IMR-90 (cell line): ENCODE measurements around the gene RPTOR. TPM values are rescaled to one million over a fixed set of nuclear protein-coding genes. Genes with fewer than 3 reads are reported as not detected.
A peak's percentile ranks its signal among the peaks of the same experiment; 100 is the strongest.

Source experiments
- ATAC-seq: fragments of 200-7000 bp; cut with Tn5 transposase; 2 replicates; pipeline ENCODE4 v1.9.1; 2020; ENCODE audit warnings: low read depth, mild to moderate bottlenecking, moderate library complexity
- BruUV-seq: library from RNA; stranded (reverse); fragments of 400-500 nt; replicated peaks from 2 replicates; lab custom pipeline; 2021; lab: Mats Ljungman, UMichigan
- CTCF ChIA-PET: fragments of 300-600 bp; formaldehyde crosslinking; extraction: SDS; loops from one replicate; lab custom pipeline; 2021; ENCODE audit warnings: antibody characterized with exemption; lab: Yijun Ruan, JAX
- POLR2A ChIA-PET: fragments of 300-600 bp; sonication (Branson Sonifier 250); formaldehyde crosslinking; loops from one replicate; lab custom pipeline; 2022; ENCODE audit warnings: antibody characterized with exemption; ENCODE audit not compliant: unreplicated experiment; lab: Charles Lee
- DNase-seq: peaks from one replicate; pipeline ENCODE4 v3.0.0; 2013
- H2AFZ ChIP-seq: replicated peaks from 2 replicates; pipeline ENCODE3; 2013; ENCODE audit warnings: low read length, mild to moderate bottlenecking; ENCODE audit not compliant: poor library complexity
- H2AK5ac ChIP-seq: 2 replicates; pipeline ENCODE4 v1.6.1; 2013; ENCODE audit warnings: low read depth, low read length, inconsistent platforms
- H2AK9ac ChIP-seq: replicated peaks from 2 replicates; pipeline ENCODE3; 2013; ENCODE audit warnings: mild to moderate bottlenecking, low read depth, low read length, moderate library complexity; ENCODE audit not compliant: poor library complexity
- H2BK120ac ChIP-seq: 2 replicates; pipeline ENCODE4 v1.6.1; 2013; ENCODE audit warnings: low read depth, low read length, inconsistent platforms
- H2BK15ac ChIP-seq: 3 replicates; pipeline ENCODE4 v1.6.1; 2013; ENCODE audit warnings: low read depth, low read length, inconsistent platforms
- H2BK20ac ChIP-seq: 2 replicates; pipeline ENCODE4 v1.6.1; 2013; ENCODE audit warnings: low read depth, mild to moderate bottlenecking, inconsistent platforms, low read length, moderate library complexity
- H2BK5ac ChIP-seq: 2 replicates; pipeline ENCODE4 v1.6.1; 2013; ENCODE audit warnings: mild to moderate bottlenecking, low read depth, low read length, inconsistent platforms; ENCODE audit not compliant: poor library complexity, severe bottlenecking
- H3K14ac ChIP-seq: replicated peaks from 2 replicates; pipeline ENCODE4 v1.6.1; 2013; ENCODE audit warnings: low read depth, low read length, inconsistent platforms
- H3K18ac ChIP-seq: 2 replicates; pipeline ENCODE4 v1.6.1; 2013; ENCODE audit warnings: low read depth, low read length, control low read depth
- H3K23ac ChIP-seq: 2 replicates; pipeline ENCODE4 v1.6.1; 2013; ENCODE audit warnings: low read depth, low read length, inconsistent platforms
- H3K27ac ChIP-seq: 2 replicates; pipeline ENCODE4 v1.5.1; 2013; ENCODE audit warnings: mild to moderate bottlenecking, control low read depth, low read length; ENCODE audit not compliant: insufficient read depth
- H3K27me3 ChIP-seq: 2 replicates; pipeline ENCODE4 v1.6.1; 2013; ENCODE audit warnings: low read length; ENCODE audit not compliant: control insufficient read depth, insufficient read depth
- H3K36me3 ChIP-seq: 2 replicates; pipeline ENCODE4 v1.6.1; 2013; ENCODE audit warnings: low read length, mixed read lengths; ENCODE audit not compliant: control insufficient read depth, insufficient read depth
- H3K4ac ChIP-seq: 2 replicates; pipeline ENCODE4 v1.6.1; 2013; ENCODE audit warnings: low read depth, low read length, inconsistent platforms
- H3K4me1 ChIP-seq: 2 replicates; pipeline ENCODE4 v1.6.1; 2013; ENCODE audit warnings: low read length, mixed read lengths; ENCODE audit not compliant: control insufficient read depth, insufficient read depth
- H3K4me2 ChIP-seq: 2 replicates; pipeline ENCODE4 v1.6.1; 2013; ENCODE audit warnings: low read depth, mild to moderate bottlenecking, control low read depth, low read length, moderate library complexity
- H3K4me3 ChIP-seq: 2 replicates; pipeline ENCODE4 v1.5.1; 2013; ENCODE audit warnings: low read depth, mild to moderate bottlenecking, control low read depth, low read length, moderate library complexity; ENCODE audit not compliant: insufficient read depth
- H3K56ac ChIP-seq: 2 replicates; pipeline ENCODE4 v1.6.1; 2013; ENCODE audit warnings: low read length, inconsistent platforms; ENCODE audit not compliant: insufficient read depth; ENCODE audit errors: extremely low read depth
- H3K79me1 ChIP-seq, 2 experiments: 2 replicates each; pipeline ENCODE4 v1.6.1; 2013; ENCODE audit warnings: low read length in 2 of 2, inconsistent platforms in 1 of 2, low read depth in 1 of 2
- H3K9ac ChIP-seq: 2 replicates; pipeline ENCODE4 v1.6.1; 2013; ENCODE audit warnings: low read depth, low read length, control low read depth
- H3K9me1 ChIP-seq: 2 replicates; pipeline ENCODE4 v1.6.1; 2013; ENCODE audit warnings: low read length, inconsistent platforms; ENCODE audit not compliant: insufficient read depth
- H3K9me3 ChIP-seq: 2 replicates; pipeline ENCODE4 v1.6.1; 2013; ENCODE audit warnings: low read length; ENCODE audit not compliant: control insufficient read depth, insufficient read depth
- H4K20me1 ChIP-seq: 2 replicates; pipeline ENCODE4 v1.6.1; 2013; ENCODE audit warnings: low read length, inconsistent platforms; ENCODE audit not compliant: insufficient read depth
- H4K5ac ChIP-seq: 2 replicates; pipeline ENCODE4 v1.6.1; 2013; ENCODE audit warnings: mild to moderate bottlenecking, low read depth, low read length, control low read depth
- H4K8ac ChIP-seq, 2 experiments: 2 replicates each; pipeline ENCODE4 v1.6.1; 2013; ENCODE audit warnings: low read depth in 2 of 2, low read length in 2 of 2, control low read depth in 1 of 2, inconsistent platforms in 1 of 2
- H4K91ac ChIP-seq: 2 replicates; pipeline ENCODE4 v1.6.1; 2013; ENCODE audit warnings: low read depth, low read length, inconsistent platforms; ENCODE audit not compliant: insufficient read depth
- CHD1 ChIP-seq: IDR thresholded peaks from 2 replicates; pipeline ENCODE4 v1.6.1; 2012; ENCODE audit warnings: low read depth, low read length, improper control_type of control experiment
- FOS ChIP-seq: fragments of 150-350 bp; IDR thresholded peaks from 2 replicates; pipeline ENCODE4 v1.6.1; 2016; ENCODE audit warnings: low read depth, low read length
- MXI1 ChIP-seq: IDR thresholded peaks from 2 replicates; pipeline ENCODE4 v1.6.1; 2012; ENCODE audit warnings: low read depth, mild to moderate bottlenecking, low read length, moderate library complexity, borderline replicate concordance
- NFE2L2 ChIP-seq: fragments of 150-350 bp; IDR thresholded peaks from 2 replicates; pipeline ENCODE4 v1.6.1; 2016; ENCODE audit warnings: low read depth, mild to moderate bottlenecking, low read length
- POLR2A ChIP-seq: IDR thresholded peaks from 2 replicates; pipeline ENCODE4 v1.6.1; 2012; ENCODE audit warnings: mild to moderate bottlenecking, low read depth, low read length
- RAD21 ChIP-seq: IDR thresholded peaks from 2 replicates; pipeline ENCODE4 v1.6.1; 2012; ENCODE audit warnings: low read length, improper control_type of control experiment
- WGBS, 2 experiments: methylation state at CpG; one replicate each; pipeline versions ENCODE4 v1.1.5 to v1.1.7; 2013; ENCODE audit warnings: missing lambda C conversion rate in 2 of 2; ENCODE audit not compliant: insufficient read length in 1 of 2; ENCODE audit errors: extremely low coverage in 2 of 2; 5-methylcytosine and 5-hydroxymethylcytosine counted together
- dilution Hi-C: fragments of 300-500 bp; cut with HindIII; formaldehyde crosslinking; loops from one replicate; pipeline ENCODE4 v1.14.3; 2018; ENCODE audit warnings: low sequenced_read_pairs; ENCODE audit not compliant: unreplicated experiment
- in situ Hi-C: fragments of 300-500 bp; cut with MboI; formaldehyde crosslinking; loops from 3 replicates; pipeline ENCODE4 v1.14.3; 2019; ENCODE audit warnings: low sequenced_read_pairs, inconsistent platforms, mixed read lengths
- intact Hi-C: fragments of 100-400 bp; cut with micrococcal nuclease; formaldehyde crosslinking; loops from 2 replicates; pipeline ENCODE4 v1.10.0; 2022
- polyA plus RNA-seq, 3 experiments: library from polyadenylated mRNA; depleted of rRNA; stranded (reverse); fragments of >200 nt; gene quantifications; 2 replicates each; pipeline ENCODE4 v1.2.3, GENCODE V29; 2012; ENCODE audit warnings: low replicate concordance in 1 of 3
- total RNA-seq: library from RNA; depleted of rRNA; stranded (reverse); fragments of >200 nt; gene quantifications from 2 replicates; pipeline ENCODE4 v1.2.3, GENCODE V29; 2012
- TF ChIP-seq, protein P1 (sequence below): fragments of 150-350 bp; IDR thresholded peaks from 2 replicates; pipeline ENCODE4 v1.6.1; 2017; ENCODE audit warnings: mild to moderate bottlenecking, antibody characterized with exemption, low read length, low read depth

The RPTOR gene
- total and polyA plus RNA-seq, 2 of the 4 experiments (the other 2 are of a cell fraction) = 10.8 to 14.7 TPM

DNA sequence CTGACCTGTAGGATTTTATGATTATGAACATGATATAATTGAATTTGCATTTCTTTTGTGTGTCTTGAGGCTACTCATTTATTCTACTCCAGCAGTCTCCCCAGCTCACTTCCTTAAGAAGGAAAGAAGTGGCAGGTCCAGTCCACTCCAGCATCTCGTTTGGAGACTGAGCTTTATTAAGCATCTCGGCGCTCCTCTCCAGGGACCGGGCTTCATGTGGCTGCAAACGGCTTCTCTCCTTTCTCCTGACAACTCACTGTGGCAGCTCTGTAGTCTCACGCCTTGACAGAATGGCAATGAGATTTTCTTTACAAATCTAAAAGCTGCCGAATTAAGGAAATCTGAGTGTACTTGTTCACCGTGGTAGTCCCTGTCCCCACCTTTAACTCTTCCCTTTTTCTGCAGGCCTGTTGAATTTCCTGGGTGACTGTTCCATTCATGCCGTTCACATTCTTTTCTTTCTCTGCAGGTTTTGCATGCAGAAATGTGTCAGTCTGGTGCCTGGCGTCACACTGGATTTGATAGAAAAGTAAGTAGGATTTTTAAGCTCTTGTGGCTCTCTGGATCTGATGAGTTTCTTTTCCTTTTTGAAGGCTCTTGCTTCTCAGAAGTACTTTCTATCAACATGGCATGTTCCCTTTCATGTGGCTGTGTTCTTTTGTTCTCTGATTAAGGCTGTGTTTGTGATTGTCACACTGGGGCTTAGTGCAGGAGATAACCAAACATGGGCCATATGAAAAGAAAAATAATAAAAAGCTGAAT is 246.5 kb downstream of the RPTOR start:
- Histone ChIP-seq H2AFZ (no peak overlapping the region), H4K8ac (peak overlapping the region; percentile 72 to 98), H3K79me1 (peaks cover 35 to 74% of the 10 kb centered on the region in 2 experiments), H2BK5ac (peak overlapping the region; percentile 99), H2BK120ac (peak overlapping the region; percentile 97), H2AK5ac (peak overlapping the region; percentile 99), H2AK9ac (peak overlapping the region; percentile 95), H3K9ac (peak overlapping the region; percentile 55), H3K4me2 (peak overlapping the region; percentile 16; the same call in 1 of the 2 replicates), H3K23ac (peak overlapping the region; percentile 98), H3K9me1 (peaks cover 38% of the 10 kb centered on the region), H4K5ac (peak overlapping the region; percentile 78), H3K4me1 (peaks cover 45% of the 10 kb centered on the region), H3K56ac (peak overlapping the region; percentile 97), H3K9me3 (no peaks in the 10 kb centered on the region), H4K91ac (peak overlapping the region; percentile 99), H4K20me1 (no peaks in the 10 kb centered on the region), H2BK15ac (peak overlapping the region; percentile 95), H3K4ac (peak overlapping the region; percentile 98), H3K4me3 (no peak overlapping the region), H3K27ac (peak overlapping the region; percentile 97), H3K27me3 (no peaks in the 10 kb centered on the region), H3K36me3 (no peaks in the 10 kb centered on the region), H2BK20ac (peak overlapping the region; percentile 100), H3K18ac (peak overlapping the region; percentile 92), H3K14ac (peak overlapping the region; percentile 96)
- no peak for ATAC-seq
- 85% methylated on average over 6 of the region's 10 CpGs; no CpG with 5 or more reads in 1 of the 2 experiments for WGBS, 2 experiments
- dilution Hi-C loops (no loop called here), in situ Hi-C loops (no loop called here), intact Hi-C loops (no loop called here)
- CTCF ChIA-PET = interaction anchor here (1.3 kb wide), 1 partner anchor 41 kb away, joined by 3 read pairs; no protein-coding TSS in a partner anchor
- TF ChIP-seq CHD1 (no peak), MXI1 (no peak), FOS (no peak), NFE2L2 (no peak), RAD21 (no peak), POLR2A (peak; percentile 16; the same call in 1 of the 2 replicates)
- TF ChIP-seq, protein P1, sequence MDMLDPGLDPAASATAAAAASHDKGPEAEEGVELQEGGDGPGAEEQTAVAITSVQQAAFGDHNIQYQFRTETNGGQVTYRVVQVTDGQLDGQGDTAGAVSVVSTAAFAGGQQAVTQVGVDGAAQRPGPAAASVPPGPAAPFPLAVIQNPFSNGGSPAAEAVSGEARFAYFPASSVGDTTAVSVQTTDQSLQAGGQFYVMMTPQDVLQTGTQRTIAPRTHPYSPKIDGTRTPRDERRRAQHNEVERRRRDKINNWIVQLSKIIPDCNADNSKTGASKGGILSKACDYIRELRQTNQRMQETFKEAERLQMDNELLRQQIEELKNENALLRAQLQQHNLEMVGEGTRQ = no peak
- DNase-seq = no peak
- no TSS peak for BruUV-seq
- POLR2A ChIA-PET = interaction anchor here (0.6 kb wide), 1 partner anchor 314 kb away, joined by 9 read pairs; no protein-coding TSS in a partner anchor
